PC-9 (cell line): ENCODE measurements around the gene HIGD1B. TPM values are rescaled to one million over a fixed set of nuclear protein-coding genes. Genes with fewer than 3 reads are reported as not detected.

ENCODE experiments used
- BruUV-seq: library from RNA; stranded (reverse); fragments of 400-500 nt; replicated peaks from 2 replicates; lab custom pipeline; 2021; lab: Mats Ljungman, UMichigan
- CTCF ChIA-PET: fragments of 300-600 bp; sonication (Branson Sonifier 250); formaldehyde crosslinking; loops from one replicate; lab custom pipeline; 2022; ENCODE audit warnings: antibody characterized with exemption; lab: Charles Lee
- POLR2A ChIA-PET: fragments of 300-600 bp; sonication (Branson Sonifier 250); formaldehyde crosslinking; loops from one replicate; lab custom pipeline; 2022; ENCODE audit warnings: antibody characterized with exemption; ENCODE audit not compliant: unreplicated experiment; lab: Charles Lee
- DNase-seq, 2 experiments: peaks; one replicate each; pipeline versions ENCODE4 v3.0.0 to v3.0.0-alpha.2; 2015 to 2022; ENCODE audit warnings: mixed read lengths in 1 of 2
- H2AFZ ChIP-seq: fragments of 200-600 bp; sonication (generic); 2 replicates; pipeline ENCODE4 v1.8.1; 2017; ENCODE audit warnings: antibody characterized with exemption
- H3F3A ChIP-seq: fragments of 200-600 bp; sonication (generic); 2 replicates; pipeline ENCODE4 v1.8.1; 2017; ENCODE audit warnings: antibody characterized with exemption, mild to moderate bottlenecking, low read depth; ENCODE audit not compliant: insufficient read depth
- H3K27ac ChIP-seq: fragments of 200-600 bp; sonication (generic); 2 replicates; pipeline ENCODE4 v1.6.1; 2016; ENCODE audit warnings: mixed run types
- H3K27me3 ChIP-seq: fragments of 200-600 bp; sonication (generic); 2 replicates; pipeline ENCODE4 v1.6.1; 2016; ENCODE audit warnings: low read depth, mixed run types; ENCODE audit not compliant: insufficient read depth
- H3K36me3 ChIP-seq: fragments of 200-600 bp; sonication (generic); 2 replicates; pipeline ENCODE4 v1.6.1; 2016; ENCODE audit warnings: low read depth, mixed run types
- H3K4me1 ChIP-seq: fragments of 200-600 bp; sonication (generic); replicated peaks from 2 replicates; pipeline ENCODE4 v1.6.1; 2016; ENCODE audit warnings: mixed run types; ENCODE audit not compliant: insufficient read depth
- H3K4me2 ChIP-seq: fragments of 200-600 bp; sonication (generic); 2 replicates; pipeline ENCODE4 v1.6.1; 2017; ENCODE audit warnings: mixed run types
- H3K4me3 ChIP-seq: fragments of 200-600 bp; sonication (generic); 2 replicates; pipeline ENCODE4 v1.6.1; 2016; ENCODE audit warnings: mixed run types
- H3K79me2 ChIP-seq: fragments of 200-600 bp; sonication (generic); 2 replicates; pipeline ENCODE4 v1.6.1; 2017; ENCODE audit warnings: low read depth, mixed run types
- H3K9me2 ChIP-seq: fragments of 200-600 bp; sonication (generic); 2 replicates; pipeline ENCODE4 v1.8.1; 2017; ENCODE audit warnings: mild to moderate bottlenecking; ENCODE audit not compliant: insufficient read depth
- H3K9me3 ChIP-seq: fragments of 200-600 bp; sonication (generic); 2 replicates; pipeline ENCODE4 v1.8.1; 2016; ENCODE audit warnings: low read depth; ENCODE audit not compliant: insufficient read depth
- H4K20me1 ChIP-seq: fragments of 200-600 bp; sonication (generic); 2 replicates; pipeline ENCODE4 v1.8.1; 2017; ENCODE audit not compliant: insufficient read depth
- CTCF ChIP-seq: fragments of 200-600 bp; sonication (generic); conservative IDR thresholded peaks from 2 replicates; pipeline ENCODE4 v1.6.1; 2017; ENCODE audit warnings: mixed run types, antibody characterized with exemption, mild to moderate bottlenecking, moderate library complexity
- EZH2 ChIP-seq: fragments of 200-600 bp; sonication (generic); IDR thresholded peaks from 2 replicates; pipeline ENCODE4 v1.8.0; 2017; ENCODE audit warnings: antibody characterized with exemption, low read depth
- intact Hi-C: fragments of 100-400 bp; cut with micrococcal nuclease; formaldehyde crosslinking; loops from one replicate; pipeline ENCODE4 v1.10.0; 2022; ENCODE audit not compliant: unreplicated experiment
- total RNA-seq: library from RNA; stranded (reverse); gene quantifications from 2 replicates; pipeline ENCODE4 v1.2.3, GENCODE V29; 2021

HIGD1B gene
- total RNA-seq, 1 experiment from 2014 or later: not detected

DNA sequence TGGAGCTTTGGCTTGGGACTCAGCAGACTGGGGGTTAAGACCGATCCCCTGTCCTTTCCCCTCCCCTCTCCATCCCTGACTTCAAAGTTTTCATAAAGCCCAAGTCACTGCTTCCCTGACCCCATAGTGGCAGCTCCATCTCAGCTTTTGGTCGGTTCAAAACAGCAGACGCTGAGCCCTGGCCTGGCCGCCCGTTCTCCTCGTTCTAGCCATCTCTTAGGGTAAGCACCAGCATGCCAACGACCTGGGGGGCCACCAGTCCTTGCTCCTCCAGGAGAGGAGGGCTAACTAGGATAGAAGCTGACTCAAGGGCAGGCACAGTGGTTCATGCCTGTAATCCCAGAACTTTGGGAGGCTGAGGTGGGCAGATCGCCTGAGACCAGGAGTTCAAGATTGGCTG is 1.5 kb upstream of the HIGD1B start:
- no peaks in the 10 kb centered on the region for H4K20me1 ChIP-seq
- H3K9me3 ChIP-seq: no peaks in the 10 kb centered on the region
- POLR2A ChIA-PET: no interaction called here
- H3K4me1 ChIP-seq: no peaks in the 10 kb centered on the region
- no peak for TF ChIP-seq CTCF
- no peak for TF ChIP-seq EZH2
- intact Hi-C loops: no loop called here
- peaks cover 6% of the 10 kb centered on the region; the same call in 1 of the 2 replicates for H3F3A ChIP-seq
- no peaks in the 10 kb centered on the region for H3K9me2 ChIP-seq
- no peak overlapping the region for H2AFZ ChIP-seq
- BruUV-seq: no TSS peak
- H3K4me2 ChIP-seq: no peak overlapping the region
- no peak overlapping the region for H3K27ac ChIP-seq
- DNase-seq: no peak
- H3K79me2 ChIP-seq: no peaks in the 10 kb centered on the region
- H3K4me3 ChIP-seq: no peak overlapping the region
- H3K27me3 ChIP-seq: no peaks in the 10 kb centered on the region
- CTCF ChIA-PET: no interaction called here
- no peaks in the 10 kb centered on the region for H3K36me3 ChIP-seq

DNA sequence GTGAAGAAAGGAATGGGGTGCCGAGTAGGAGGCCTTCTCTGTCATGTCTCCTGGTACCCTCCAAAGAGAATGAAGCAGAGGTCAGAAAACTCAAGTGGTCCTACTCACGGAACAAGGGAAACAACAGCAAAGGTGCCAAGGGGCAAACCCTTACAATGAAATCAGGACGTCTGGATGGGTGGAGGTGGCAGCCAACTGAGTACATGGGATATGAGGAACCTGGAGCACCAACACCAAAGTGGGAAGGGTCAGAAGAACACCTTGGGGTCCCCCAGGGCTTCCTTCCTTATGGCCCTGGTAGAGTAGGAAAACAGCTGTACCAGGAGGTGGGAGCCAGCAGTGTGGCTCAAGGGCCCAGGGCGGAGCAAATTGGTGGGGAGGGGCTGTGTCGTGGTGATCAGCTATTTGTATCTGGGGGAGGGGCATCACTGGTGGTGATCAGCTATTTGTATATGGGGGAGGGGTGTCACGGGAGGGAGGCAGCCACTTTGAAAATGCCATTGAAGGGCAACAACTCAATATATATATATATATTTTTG is 643 bp downstream of the HIGD1B start:
- Histone ChIP-seq H2AFZ (no peak overlapping the region), H3K9me3 (no peaks in the 10 kb centered on the region), H3K4me1 (no peaks in the 10 kb centered on the region), H3K9me2 (no peaks in the 10 kb centered on the region), H3K36me3 (peaks cover 8% of the 10 kb centered on the region), H3K27me3 (no peaks in the 10 kb centered on the region), H3F3A (peaks cover 10% of the 10 kb centered on the region; the same call in 1 of the 2 replicates), H3K27ac (no peak overlapping the region), H4K20me1 (no peaks in the 10 kb centered on the region), H3K4me3 (no peak overlapping the region), H3K79me2 (no peaks in the 10 kb centered on the region), H3K4me2 (no peak overlapping the region)
- ChIA-PET POLR2A (no interaction called here), CTCF (no interaction called here)
- no peak for DNase-seq
- BruUV-seq: no TSS peak
- no peak for TF ChIP-seq CTCF
- no peak for TF ChIP-seq EZH2
- intact Hi-C loops: no loop called here

GRCh38 chr17:44848961-44849489 is 1.3 kb downstream of the HIGD1B start:
- Histone ChIP-seq H4K20me1 (no peaks in the 10 kb centered on the region), H3K9me3 (no peaks in the 10 kb centered on the region), H3K27ac (no peak overlapping the region), H2AFZ (no peak overlapping the region), H3K4me2 (no peak overlapping the region), H3K36me3 (peaks cover 9% of the 10 kb centered on the region), H3F3A (peaks cover 10% of the 10 kb centered on the region; the same call in 1 of the 2 replicates), H3K27me3 (no peaks in the 10 kb centered on the region), H3K79me2 (no peaks in the 10 kb centered on the region), H3K4me1 (no peaks in the 10 kb centered on the region), H3K4me3 (no peak overlapping the region), H3K9me2 (no peaks in the 10 kb centered on the region)
- no TSS peak for BruUV-seq
- POLR2A ChIA-PET: no interaction called here
- no peak for DNase-seq
- TF ChIP-seq CTCF (no peak), EZH2 (no peak)
- CTCF ChIA-PET: no interaction called here
- intact Hi-C loops: no loop called here
